Mucosa of gallbladder (tissue), 1 donor: ENCODE data around the gene PNKD. TPM values are rescaled to one million over a fixed set of nuclear protein-coding genes. Genes with fewer than 3 reads are reported as not detected.

Experiments used
- total RNA-seq: library from RNA; stranded (reverse); gene quantifications from one replicate; pipeline ENCODE4 v1.2.1, GENCODE V29; 2021
- donor health status: DM: no; HTN: no; CAD: no.

Gene PNKD
- total RNA-seq, 1 donor from 2014 or later: 154 TPM

Other genes starting within 250 kb of the PNKD start
- gene RUFY4, start 201.3 kb upstream of the PNKD start, total RNA-seq: 0.17 TPM
- 0.69 TPM for gene CXCR2, start 144.5 kb upstream of the PNKD start, total RNA-seq
- not detected for gene CXCR1, start 103.6 kb upstream of the PNKD start, total RNA-seq
- gene ARPC2, start 53.3 kb upstream of the PNKD start, total RNA-seq: 239 TPM
- gene GPBAR1, start 9.5 kb upstream of the PNKD start, total RNA-seq: 49.3 TPM
- gene AAMP, start 382 bp upstream of the PNKD start, total RNA-seq: 114 TPM
- 388 TPM for gene TMBIM1, start 22.0 kb downstream of the PNKD start, total RNA-seq
- 3.4 TPM for gene CATIP, start 86.3 kb downstream of the PNKD start, total RNA-seq
- 15.1 TPM for gene SLC11A1, start 111.8 kb downstream of the PNKD start, total RNA-seq
- gene CTDSP1, start 129.3 kb downstream of the PNKD start, total RNA-seq: 184 TPM
- gene VIL1, start 148.6 kb downstream of the PNKD start, total RNA-seq: 328 TPM